Hippocampal formation (tissue), 2 donors: Measurements from ENCODE around the gene FAM24B.
A peak's percentile ranks its signal among the peaks of the same experiment; 100 is the strongest.
"Not testable (repeated sequence)": the region's sequence is repeated elsewhere in the genome, so short reads cannot be mapped to it uniquely, and the experiment has no call there.

Source experiments
- DNase-seq, 2 donors: peaks; one replicate each; lab custom pipeline; 2025; lab: John Stamatoyannopoulos, UW

The FAM24B gene, protein sequence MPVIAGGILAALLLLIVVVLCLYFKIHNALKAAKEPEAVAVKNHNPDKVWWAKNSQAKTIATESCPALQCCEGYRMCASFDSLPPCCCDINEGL

DNA sequence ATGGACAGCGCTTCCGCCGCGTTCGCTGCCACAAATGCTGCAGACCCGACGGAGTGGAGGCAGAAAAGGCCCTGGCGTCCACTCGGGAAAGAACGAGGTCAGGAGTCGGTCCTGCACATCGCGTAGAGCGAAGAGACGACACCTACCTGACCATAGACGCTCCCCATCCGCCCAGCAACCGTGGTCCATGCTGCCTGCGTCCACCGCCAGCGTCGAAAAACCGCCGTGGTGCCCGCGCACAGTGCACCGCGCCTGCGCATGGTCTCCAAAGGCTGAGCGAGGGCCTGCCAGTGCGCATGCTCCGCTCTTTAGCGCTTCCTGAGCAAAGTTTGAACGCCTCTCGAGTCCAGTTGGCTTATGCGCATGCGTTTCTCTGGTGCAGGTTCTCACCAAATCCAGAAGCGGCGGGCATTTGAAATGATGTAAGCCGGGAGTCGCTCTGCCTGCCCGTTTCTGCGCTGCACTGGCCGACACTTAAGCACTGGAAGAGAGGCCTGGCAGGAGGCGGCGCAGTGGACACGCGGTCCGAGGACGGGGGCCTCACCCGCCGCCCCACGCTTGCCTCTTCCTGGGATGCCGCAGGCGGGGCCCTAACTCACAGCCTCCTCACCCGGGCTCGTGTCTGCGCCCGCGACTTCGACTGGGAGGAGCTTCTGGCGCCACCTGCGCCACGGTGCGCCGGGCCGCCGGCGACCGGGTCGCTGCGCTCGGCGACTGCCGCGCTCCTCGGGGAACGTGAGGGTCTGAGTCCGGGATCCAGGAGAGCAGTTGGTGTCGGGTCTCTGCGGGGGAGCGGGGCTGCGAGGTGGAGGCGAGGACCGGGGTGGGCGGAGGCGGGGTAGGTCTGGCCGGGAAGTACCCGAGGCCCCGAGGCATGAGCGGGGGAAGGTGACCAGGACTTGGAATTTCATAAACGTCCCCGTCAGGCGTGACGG lies at the start of gene FAM24B:
TSS of gene FAM24B (minus strand) at position 243 of the 935 bp plus-strand sequence. CDS start 29,066 bp downstream, outside the sequence.
- peak; percentile 84 to 87 for DNase-seq

DNA sequence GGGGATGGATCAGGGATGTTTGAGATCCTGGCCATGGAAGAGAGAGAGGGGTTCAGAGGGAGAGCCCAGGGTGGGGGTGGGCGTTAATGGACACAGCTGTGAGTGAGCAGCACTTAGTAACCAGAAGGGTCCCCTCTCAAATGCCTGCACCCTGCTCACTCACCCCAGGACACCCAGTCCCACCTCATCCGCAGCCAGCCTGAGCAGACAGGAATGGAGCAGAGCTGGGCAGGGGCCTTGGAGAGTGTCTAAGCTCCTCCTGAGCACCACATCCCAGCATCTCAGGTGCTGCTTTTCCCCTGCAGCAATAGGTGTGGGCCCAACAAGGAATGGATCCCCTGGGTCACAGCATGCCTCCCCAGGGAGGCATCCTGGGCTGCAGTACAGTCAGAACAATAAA lies 36.3 kb upstream of the FAM24B start:
- no peak for DNase-seq

DNA sequence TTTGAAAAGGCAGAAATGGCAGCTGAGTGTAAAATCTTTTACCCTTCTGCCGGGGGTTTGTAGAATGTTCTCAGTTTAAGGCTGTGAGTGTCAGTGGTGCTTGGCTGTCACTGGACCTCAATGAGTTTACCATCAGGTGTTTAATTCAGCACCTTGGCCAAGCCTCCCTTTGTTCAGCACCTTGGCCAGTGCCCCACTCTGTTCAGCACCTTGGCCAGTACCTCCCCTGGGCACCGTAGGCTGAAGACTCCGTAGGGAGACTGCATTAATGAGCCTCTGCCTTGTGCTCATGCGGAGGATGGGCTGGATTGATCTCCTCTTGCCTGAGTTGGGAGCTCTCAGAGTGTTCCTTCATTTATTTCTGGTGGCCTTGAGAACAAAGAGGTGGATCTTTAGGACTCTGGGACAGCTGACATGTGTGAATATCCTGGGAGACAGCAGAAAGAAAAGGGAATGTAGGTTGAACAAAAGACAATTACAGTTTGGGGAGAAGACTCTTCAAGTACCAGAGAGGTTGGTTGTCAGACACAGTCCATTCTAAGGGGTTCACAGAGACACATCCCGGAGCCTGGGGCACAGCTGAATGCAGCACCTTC lies 32.6 kb upstream of the FAM24B start:
- no peak for DNase-seq

DNA sequence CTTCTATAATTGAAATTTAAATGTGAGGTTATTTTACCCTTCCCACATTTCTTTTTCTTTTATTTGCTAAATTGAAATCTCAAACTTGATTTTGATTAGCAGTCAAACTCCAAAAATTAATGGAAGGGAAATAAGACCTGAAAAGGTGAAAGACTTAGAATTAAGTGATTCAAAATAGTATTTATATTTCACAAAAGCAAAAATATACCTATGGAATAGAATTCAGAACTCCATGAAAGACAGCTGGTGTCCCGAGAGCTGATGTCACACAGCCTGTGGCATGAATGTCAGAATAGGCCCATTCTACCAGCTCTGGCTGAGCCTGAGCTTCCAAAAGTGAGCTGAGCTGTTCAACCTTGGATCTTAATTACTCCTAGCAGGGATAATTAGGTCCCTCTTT lies 30.9 kb upstream of the FAM24B start, which contains the start of gene FAM24A:
TSS of gene FAM24A (plus strand) at position 301 of the 400 bp plus-strand sequence. CDS start 1,025 bp downstream, outside the sequence.
- no peak for DNase-seq

DNA sequence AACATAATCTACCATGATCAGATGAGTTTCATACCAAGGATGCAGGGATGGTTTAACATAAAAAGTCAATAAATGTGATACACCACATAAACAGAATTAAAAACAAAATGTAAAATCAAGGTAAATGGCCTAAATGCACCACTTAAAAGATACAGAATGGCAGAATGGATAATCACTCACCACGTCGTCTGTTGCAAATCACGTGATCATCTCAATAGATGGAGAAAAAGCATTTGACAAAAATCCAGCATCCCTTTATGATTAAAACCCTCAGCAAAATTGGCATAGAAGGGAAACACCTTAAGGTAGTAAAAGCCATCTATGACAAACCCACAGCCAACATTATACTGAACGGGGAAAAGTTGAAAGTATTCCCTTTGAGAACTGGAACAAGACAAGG lies 24.5 kb upstream of the FAM24B start:
- not testable (repeated sequence) for DNase-seq

DNA sequence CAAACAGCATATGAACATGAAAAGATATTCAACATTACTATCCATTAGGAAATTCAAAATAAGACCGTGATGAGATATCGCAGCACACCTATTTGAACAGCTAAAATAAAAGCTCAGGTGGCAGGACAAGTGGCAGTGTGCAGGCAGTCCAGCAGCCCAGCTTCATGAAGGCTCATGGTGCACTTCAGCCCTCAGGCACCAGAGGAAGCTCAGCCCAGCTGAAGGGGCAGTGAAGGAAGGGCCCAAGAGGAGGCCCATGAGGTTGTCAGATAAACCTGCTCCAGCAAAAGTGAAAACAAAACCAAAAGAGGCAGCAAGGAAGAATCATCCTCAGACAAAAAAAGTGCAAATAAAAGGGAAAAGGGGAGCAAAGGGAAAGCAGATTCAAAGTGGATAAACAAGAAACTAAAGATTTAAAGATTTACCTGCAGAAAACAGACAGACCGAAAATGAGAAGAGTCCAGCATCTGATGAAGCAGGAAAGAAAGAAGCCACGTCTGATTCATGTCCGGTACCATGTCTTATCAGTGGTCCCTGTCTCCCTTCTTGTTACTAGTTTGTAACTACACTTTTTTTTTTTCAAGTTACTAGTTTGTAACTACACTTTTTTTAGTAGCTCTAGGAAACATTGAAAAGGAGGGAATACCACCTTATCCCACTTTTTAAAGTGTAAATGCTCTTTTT lies 15.0 kb upstream of the FAM24B start:
- no peak for DNase-seq

DNA sequence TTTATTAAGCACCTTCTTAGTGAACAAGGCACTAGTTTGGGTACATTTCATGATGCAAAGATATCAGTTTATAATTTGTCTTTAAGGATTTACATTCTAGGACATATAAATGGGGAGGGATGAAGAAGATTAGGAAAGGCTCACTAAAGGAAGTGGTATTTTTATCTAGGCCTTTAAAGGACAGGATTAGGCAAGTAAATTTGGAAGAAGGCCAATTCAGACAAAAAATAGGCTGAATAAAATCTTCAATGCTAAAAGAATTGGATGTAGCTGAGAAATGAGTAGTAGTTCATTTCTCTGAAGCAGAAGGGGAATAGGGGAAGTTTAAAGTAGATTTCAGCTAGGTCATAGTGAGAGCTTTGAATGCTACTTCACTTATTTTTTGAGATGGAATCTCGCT lies 4.8 kb upstream of the FAM24B start:
- DNase-seq, result no peak

DNA sequence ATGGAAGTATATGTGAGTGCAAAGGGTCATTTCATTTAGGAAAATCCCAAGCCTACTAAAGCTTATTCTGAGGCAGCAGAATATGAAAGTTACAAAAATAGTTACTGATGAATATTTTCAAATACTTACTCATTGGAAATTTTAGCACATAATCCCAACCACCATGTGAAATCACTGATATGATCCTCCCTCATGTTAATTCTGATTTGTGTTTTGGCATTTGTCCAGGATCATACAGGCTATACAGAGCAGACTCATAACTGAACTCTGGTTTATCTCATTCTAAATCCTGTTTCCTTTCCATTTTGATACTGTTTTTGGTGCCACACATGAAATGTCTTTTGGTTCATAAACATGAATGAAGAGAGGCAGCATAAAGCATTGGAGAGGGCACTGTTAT lies 3.4 kb upstream of the FAM24B start:
- no peak for DNase-seq

DNA sequence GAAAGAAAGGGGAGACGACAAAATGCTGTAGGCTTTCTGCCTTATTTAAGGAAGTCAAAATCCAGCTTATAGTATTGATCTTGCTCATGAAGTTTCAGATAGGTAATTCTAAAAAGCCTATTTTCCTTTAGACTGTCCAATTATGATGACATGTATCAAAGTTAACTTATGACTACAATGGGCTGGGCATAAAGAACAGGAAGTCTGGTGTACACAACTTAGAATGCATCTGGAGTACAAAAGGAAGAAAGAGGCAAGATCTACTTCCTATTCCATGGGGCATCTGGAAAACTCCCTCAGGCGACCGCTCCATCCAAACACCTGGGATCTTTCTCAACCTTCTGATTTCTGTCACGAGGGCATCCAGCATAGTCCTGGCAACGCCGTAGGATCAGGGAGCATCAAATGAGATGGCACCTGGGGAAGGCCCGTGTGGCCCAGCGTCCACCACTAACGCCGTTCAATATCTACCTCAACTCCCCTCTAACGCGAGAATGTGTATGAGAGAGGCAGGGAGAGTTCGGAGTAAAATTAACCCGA lies 512 bp downstream of the FAM24B start:
- DNase-seq, result no peak

DNA sequence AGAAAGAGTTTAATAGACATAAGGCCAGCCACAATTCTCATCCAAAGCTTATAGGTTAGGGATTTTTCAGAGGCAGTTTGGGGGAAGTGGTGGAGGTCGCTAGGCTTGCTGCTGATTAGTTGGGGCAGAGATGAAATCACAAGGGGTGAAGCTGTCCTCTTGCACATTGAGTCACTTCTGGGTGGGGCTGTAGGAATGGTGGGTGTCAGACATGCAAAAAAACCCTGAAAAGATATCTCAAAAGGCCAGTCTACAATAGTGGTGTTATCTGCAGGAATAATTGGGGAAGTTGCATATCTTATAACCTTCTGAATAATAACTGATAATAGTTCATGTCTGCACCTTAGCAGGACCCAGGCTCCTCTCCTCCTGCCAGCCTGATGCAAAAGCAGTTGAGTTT lies 2.1 kb downstream of the FAM24B start:
- DNase-seq, result no peak

DNA sequence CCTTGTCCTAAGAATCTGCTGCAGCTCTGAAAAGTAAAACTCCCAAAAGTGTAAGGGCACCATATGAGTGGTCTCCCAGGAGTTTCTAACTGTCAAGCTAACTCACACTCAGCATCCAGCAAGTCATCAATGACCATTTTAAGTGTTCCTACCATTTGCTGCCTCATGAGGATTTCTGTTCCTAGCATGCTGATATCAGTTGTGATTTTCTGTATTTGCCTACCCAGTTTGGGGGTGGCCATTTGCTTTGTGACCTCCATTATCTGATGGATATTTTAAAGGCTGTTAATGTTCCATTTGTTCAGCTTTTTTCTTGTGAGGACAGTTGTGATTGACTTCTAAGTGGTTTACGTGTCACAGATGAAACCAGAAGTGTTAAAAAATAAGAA lies 2.9 kb downstream of the FAM24B start:
- DNase-seq, result no peak

DNA sequence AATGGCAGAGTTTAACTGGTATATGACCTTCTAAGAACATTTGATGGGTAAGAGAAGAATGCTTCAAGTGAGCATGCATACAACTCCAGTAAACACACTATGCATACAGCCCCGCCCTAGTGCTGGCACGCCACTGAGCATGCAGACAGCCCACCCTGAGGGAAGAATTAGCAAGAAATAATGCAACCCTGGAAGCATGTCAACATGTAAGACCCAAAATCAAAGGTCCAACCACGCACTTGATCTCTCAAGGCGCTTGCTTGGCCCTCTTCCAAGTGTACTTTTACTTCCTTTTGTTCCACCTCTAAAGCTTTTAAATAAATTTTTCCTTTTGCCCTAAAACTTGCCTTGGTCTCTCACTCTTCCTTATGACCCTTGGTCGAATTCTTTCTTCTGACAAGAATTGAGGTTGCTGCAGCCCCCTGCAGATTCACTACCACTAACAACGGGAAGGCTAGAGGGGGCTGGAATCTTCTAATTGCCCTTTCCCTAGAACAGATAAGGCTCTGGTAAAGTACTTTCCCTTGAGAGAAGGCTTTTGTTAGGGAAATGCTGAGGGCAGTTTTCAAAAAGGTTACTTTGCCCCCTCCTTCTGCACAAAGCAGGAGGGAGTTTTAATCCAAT lies 3.4 kb downstream of the FAM24B start:
- no peak for DNase-seq

DNA sequence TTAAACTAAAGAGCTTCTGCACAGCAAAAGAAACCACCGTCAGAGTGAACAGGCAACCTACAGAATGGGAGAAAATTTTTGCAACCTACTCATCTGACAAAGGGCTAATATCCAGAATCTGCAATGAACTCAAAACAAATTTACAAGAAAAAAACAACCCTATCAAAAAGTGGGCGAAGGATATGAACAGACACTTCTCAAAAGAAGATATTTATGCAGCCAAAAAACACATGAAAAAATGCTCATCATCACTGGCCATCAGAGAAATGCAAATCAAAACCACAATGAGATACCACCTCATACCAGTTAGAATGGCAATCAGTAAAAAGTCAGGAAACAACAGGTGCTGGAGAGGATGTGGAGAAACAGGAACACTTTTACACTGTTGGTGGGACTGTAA lies 7.4 kb downstream of the FAM24B start:
- DNase-seq, result not testable (repeated sequence)

DNA sequence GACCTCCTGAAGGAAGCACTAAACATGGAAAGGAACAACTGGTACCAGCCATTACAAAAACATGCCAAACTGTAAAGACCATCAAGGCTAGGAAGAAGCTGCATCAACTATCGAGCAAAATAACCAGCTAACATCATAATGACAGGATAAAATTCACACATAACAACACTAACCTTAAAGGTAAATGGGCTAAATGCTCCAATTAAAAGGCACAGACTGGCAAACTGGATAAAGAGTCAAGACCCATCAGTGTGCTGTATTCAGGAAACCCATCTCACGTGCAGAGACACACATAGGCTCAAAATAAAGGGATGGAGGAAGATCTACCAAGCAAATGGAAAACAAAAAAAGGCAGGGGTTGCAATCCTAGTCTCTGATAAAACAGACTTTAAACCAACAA lies 10.6 kb downstream of the FAM24B start:
- not testable (repeated sequence) for DNase-seq

DNA sequence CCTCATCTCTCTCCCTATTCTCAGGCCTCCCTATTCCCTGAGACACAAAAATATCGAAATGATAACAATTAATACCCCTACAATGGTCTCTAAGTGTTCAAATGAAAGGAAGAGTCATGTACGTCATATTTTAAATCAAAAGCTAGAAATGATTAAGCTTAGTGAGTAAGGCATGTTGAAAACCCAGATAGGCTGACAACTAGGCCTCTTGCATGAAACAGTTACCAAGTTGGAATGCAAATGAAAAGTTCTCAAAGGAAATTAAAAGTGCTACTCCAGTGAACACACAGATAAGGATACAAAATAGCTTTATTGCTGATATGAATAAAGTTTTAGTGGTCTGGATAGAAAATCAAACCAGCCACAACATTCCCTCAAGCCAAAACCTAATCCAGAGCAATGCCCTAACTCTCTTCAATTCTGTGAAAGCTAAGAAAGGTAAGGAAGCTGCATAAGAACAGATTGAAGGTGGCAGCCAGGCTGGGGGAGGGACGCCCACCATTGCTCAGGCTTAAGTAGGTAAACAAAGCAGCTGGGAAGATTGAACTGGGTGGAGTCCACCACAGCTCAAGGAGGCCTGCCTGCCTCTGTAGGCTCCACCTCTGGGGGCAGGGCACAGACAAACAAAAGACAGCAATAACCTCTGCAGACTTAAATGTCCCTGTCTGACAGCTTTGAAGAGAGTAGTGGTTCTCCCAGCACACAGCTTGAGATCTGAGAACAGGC lies 12.5 kb downstream of the FAM24B start:
- not testable (repeated sequence) for DNase-seq

DNA sequence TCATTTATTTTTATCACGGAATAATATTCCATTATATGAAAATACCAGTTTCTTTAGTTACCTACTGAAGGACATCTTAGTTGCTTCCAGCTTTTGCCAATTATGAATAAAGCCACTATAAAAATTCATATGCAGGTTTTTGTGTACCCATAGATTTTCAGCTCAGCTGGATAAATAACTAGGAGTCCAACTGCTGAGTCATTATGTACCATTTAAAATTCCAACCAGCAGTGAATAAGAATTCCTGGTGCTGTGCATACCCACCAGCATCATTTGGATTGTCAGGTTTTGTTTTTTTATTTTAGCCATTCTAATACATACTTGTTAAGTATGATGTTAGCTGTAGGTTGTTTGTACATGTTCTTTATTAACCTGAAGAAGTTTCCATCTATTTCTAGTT lies 14.5 kb downstream of the FAM24B start:
- no peak for DNase-seq

DNA sequence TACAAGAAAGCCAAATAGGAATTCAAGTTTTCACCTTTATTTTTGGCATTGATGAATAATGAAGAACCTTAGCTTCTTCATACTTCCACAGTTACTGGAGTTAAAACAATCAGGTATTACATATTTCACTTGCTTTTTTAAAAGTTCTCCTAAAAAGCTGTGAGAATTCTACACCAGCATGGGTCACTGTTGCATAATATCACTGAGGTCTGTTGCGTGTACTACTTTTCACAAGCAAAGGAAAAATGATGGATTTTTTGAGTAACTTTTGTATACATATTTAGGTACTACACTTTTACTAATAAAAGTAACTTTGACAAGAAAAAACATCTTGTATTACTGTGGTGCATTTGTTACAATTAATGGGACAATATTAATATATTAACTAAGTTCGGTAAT lies 15.2 kb downstream of the FAM24B start:
- DNase-seq, result no peak

DNA sequence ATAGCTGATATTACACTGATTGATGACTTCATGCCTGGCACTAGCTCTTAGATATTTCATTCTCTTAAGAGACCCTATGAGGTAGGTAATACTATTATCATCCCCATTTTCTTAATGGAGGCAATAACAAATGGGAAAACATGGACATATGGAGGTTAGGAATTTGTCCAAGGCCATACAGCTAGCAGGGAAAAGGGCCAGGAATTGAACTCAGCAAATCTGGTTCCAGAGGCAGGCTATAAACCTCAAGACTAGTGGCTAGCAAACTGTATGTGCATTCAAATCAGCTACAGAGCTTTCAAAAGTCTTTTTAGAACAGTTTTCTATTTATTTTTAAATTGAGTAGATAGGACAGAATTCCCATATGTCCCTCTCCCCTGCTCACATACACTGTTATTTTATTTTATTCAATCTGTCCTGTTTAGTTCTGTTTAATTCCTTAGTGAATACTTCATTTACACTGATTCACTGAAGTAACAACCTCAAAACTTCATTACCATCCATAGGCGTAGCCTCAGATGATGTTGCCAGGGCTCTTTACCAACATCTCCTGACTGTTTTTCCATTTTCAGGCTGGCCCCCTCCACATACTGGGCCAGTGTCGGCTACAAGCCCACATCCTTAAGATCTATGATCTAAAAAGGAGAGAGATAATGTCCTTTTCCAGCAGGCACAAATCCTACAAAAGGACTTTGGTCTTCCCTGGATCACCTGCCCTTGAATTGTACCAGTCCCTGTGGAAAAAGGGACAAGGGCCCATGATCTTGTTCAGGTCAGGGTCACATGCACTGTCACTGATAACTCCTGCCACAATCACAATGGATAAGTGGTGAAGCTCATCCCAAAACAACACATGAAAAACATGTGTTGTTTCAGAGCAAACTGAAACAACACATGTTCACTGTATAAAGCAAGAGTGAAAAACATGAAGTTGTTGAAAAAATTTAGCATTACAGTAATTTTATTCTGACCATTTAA lies 15.9 kb downstream of the FAM24B start:
- DNase-seq, result no peak

DNA sequence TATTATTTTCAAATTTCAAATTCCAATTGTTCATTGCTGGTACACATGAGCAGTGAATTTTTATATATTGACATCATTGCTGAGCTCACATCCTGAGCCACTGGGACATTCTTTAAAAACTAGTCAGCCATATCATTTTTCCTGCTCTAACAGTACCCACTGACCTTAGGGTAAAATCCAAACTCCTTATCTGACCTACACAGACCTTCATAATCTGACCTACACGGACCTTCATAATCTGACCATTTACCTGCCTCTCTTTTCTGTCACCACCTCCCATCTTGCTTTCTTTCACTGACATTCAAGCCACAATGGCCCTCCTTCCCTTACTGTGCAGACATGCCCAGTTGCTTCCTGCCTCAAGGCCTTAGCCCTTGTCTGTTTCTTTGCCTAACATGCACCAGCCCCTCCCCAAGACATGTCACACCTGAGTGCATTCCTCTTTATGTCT lies 17.6 kb downstream of the FAM24B start:
- no peak for DNase-seq

DNA sequence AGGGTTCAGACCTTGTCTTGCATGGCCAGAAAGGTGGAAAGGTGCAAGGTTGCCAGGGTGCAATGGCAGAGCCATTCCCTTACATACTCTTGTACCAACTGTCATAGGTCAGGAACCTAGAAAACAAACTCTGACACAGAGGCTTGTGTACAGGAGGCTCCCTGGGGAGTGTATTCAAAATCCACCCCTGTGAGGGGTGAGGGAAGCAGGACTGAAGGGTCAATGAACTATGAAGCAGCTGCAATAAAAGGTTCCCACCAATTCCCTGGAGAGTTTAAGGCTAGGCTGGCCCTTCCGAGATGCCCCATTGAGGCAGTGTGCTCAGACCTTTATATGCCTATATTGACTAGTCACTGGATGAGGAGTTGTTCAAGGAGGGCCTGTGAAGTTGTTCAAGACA lies 19.9 kb downstream of the FAM24B start:
- DNase-seq, result no peak
